Stomach (tissue), 9 donors: ENCODE measurements around the gene ABCA7. TPM values are rescaled to one million over a fixed set of nuclear protein-coding genes. Genes with fewer than 3 reads are reported as not detected.

Source experiments
- DNase-seq, 2 donors: peaks; one replicate each; pipeline versions ENCODE4 v3.0.0 to v3.0.0-alpha.2; 2013 to 2019
- H3K27ac ChIP-seq, 5 donors: fragments of 200-600 bp in 4 of 5; sonication (generic) in 4 of 5; one replicate each; pipeline ENCODE4 v1.5.1; 2013 to 2019; ENCODE audit warnings: mild to moderate bottlenecking in 1 of 5, moderate library complexity in 1 of 5
- H3K27me3 ChIP-seq, 3 donors: fragments of 200-600 bp; sonication (generic); one replicate each; pipeline ENCODE4 v1.5.1; 2017 to 2019; ENCODE audit warnings: mixed run types in 1 of 3
- H3K36me3 ChIP-seq, 4 donors: fragments of 200-600 bp; sonication (generic); 1 replicate in 3 of 4; 2 replicates in 1 of 4; pipeline ENCODE4 v1.5.1; 2016 to 2019
- H3K4me1 ChIP-seq, 4 donors: fragments of 200-600 bp; sonication (generic); one replicate each; pipeline ENCODE4 v1.5.1; 2016 to 2019
- H3K4me3 ChIP-seq, 4 donors: fragments of 200-600 bp; sonication (generic) in 3 of 4; one replicate each; pipeline ENCODE4 v1.5.1; 2016 to 2019; ENCODE audit warnings: mild to moderate bottlenecking in 1 of 4
- H3K9me3 ChIP-seq, 4 donors: fragments of 200-600 bp; sonication (generic); one replicate each; pipeline ENCODE4 v1.5.1; 2016 to 2019
- CTCF ChIP-seq, 7 experiments: fragments of 450-650 bp in 4 of 7; fragments of 200-600 bp in 3 of 7; sonication (generic) in 3 of 7; IDR thresholded peaks; one replicate each; pipeline ENCODE4 v1.5.1; 2016 to 2019; ENCODE audit warnings: antibody characterized with exemption in 7 of 7, control low read depth in 2 of 7, mild to moderate bottlenecking in 1 of 7
- EP300 ChIP-seq: sonication (generic); formaldehyde crosslinking; IDR thresholded peaks from one replicate; pipeline ENCODE4 v1.6.1; 2017; ENCODE audit warnings: antibody characterized with exemption
- POLR2A ChIP-seq, 4 donors: fragments of 450-650 bp; IDR thresholded peaks; one replicate each; pipeline ENCODE4 v1.6.1; 2016; ENCODE audit warnings: antibody characterized with exemption in 4 of 4, control low read depth in 2 of 4, mild to moderate bottlenecking in 1 of 4, moderate library complexity in 1 of 4
- POLR2AphosphoS5 ChIP-seq, 3 donors: sonication (generic); formaldehyde crosslinking; IDR thresholded peaks; one replicate each; pipeline ENCODE4 v1.6.1; 2016; ENCODE audit warnings: antibody characterized with exemption in 3 of 3
- WGBS, 5 donors: extraction: QIAGEN DNeasy Blood & Tissue Kit in 3 of 5; methylation state at CpG; one replicate each; pipeline versions ENCODE4 v1.1.5 to v1.1.7; 2013 to 2018; 5-methylcytosine and 5-hydroxymethylcytosine counted together
- intact Hi-C: fragments of 100-400 bp; cut with DNase I; formaldehyde crosslinking; loops from one replicate; pipeline ENCODE4 v1.15.1; 2023; ENCODE audit warnings: low total_unique reads
- polyA plus RNA-seq, 3 donors: library from polyadenylated mRNA; stranded (reverse); fragments of 200-250 nt; gene quantifications; one replicate each; pipeline ENCODE4 v1.2.3, GENCODE V29; 2013
- total RNA-seq, 5 donors: library from RNA; depleted of rRNA; stranded (reverse); fragments of >200 nt; gene quantifications; one replicate each; pipeline versions ENCODE4 v1.1.0 to v1.2.3, GENCODE V29; 2014 to 2016
- donor health status: healthy with polysubstance abuse.
- donor health status: Bipolar disorder and iron deficiency.
- donor health status: healthy.

ABCA7 gene
- total and polyA plus RNA-seq, 8 donors, result 5.1 to 144 (median 34.7) TPM

DNA sequence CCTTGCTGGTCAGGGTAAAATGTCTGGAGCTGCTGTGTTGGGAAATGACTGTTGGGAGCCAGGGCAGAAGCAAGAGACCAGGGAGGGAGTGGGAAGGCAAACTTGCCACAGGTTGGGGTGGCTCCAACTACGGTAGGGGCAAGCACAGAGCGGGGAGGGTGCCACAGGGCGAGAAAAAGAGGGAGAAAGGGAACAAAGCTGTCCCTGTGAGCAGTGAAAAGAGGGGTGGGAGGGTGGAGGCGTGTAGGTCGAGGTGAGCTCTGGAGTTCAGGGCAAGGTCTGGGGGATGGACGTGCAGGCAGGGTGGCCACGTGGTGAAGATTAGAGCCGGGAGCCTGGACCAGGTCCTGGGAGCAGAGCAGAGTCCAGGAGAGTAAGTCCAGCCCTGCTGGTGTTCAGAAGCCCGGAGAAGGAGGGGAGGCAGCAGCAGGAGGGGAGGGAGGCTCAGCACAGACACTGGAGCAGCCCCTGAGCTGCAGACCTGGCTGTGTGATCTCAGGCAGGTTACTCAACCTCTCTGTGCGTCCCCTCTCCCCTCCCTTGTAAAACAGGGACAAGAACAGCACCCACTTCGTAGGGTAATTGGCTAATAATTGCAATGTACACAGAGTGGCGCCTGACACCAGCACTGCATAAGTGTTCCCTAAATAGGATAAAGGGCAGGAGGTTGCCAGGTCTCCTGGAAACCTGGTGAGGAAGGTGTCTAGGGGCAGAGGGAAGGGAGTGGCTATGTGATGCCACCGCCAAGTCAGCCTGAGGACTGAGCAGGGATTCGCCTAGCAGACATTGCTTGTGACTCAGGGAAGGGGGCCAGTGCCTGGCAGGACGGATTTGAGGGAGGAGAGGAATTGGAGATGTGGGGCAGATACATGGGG lies 58.5 kb downstream of the ABCA7 start:
- H3K36me3 ChIP-seq, result peaks cover 0 to 4% (median 3%) of the 10 kb centered on the region in 4 donors
- intact Hi-C loops, result loop anchor here (10.0 kb wide), 1 partner anchor 54 kb away; the partner anchor contains the start of gene ABCA7
- DNase-seq, result peak; percentile 60 to 74
- TF ChIP-seq POLR2AphosphoS5 (IDR thresholded peaks at IDR 0.05), result peak in 1 of 3 donors; percentile 19
- TF ChIP-seq EP300, result no peak
- no peaks in the 10 kb centered on the region for H3K9me3 ChIP-seq
- no peak overlapping the region for H3K4me3 ChIP-seq
- WGBS, 5 donors, result 28 to 54% (median 40%) methylated on average over 14 to 15 of the region's 15 CpGs
- H3K4me1 ChIP-seq, result peaks cover 58 to 83% (median 68%) of the 10 kb centered on the region in 4 donors
- H3K27me3 ChIP-seq, result no peaks in the 10 kb centered on the region
- peak overlapping the region; percentile 60 to 100 (median 98) for H3K27ac ChIP-seq

GRCh38 chr19:1101337-1101698 lies 61.4 kb downstream of the ABCA7 start:
- peak; percentile 44 to 55 for DNase-seq
- Histone ChIP-seq H3K4me3 (peak overlapping the region in 1 of 4 donors; percentile 5), H3K27me3 (no peaks in the 10 kb centered on the region), H3K4me1 (peaks cover 52 to 79% (median 66%) of the 10 kb centered on the region in 4 donors), H3K27ac (peak overlapping the region; percentile 78 to 100 (median 98)), H3K9me3 (no peaks in the 10 kb centered on the region), H3K36me3 (peaks cover 3 to 7% (median 7%) of the 10 kb centered on the region in 4 donors)
- intact Hi-C loops, result no loop called here
- WGBS, 5 donors, result 18 to 38% (median 34%) methylated on average over 9 of the region's 9 CpGs
- TF ChIP-seq POLR2AphosphoS5 (IDR thresholded peaks at IDR 0.05), result no peak
- no peak for TF ChIP-seq EP300
- TF ChIP-seq CTCF (IDR thresholded peaks at IDR 0.05), result no peak
- TF ChIP-seq POLR2A (IDR thresholded peaks at IDR 0.05), result no peak

DNA sequence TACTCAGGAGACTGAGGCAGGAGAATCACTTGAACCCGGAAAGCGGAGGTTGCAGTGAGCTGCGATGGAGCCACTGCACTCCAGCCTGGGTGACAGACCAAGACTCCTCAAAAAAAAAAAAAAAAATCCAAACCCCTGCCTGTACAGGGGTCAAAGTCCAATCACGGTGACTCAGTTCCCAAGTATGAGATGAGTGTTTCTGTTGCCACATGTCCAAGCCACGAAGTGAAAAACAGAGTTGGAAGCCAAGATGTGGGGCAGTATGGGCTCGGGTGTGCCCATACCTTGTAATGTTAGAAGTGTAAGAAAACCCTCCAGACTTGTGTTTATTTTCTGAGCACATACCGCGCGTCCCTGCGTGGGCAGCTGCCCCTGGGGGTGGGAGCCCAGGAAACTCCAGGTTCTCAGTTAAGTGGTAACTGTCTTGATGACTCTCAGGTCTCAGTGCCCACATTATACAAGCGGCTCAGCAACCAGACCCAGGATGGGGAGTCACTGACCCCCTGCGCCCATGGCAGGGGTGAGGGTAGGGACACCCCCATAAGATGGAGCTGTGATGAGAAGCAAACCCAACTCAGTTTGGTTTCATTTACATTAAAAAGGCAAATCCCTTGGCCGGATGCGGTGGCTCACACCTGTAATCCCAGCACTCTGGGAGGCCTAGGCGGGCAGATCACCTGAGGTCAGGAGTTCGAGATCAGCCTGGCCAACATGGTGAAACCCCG lies 62.7 kb downstream of the ABCA7 start:
- intact Hi-C loops, result no loop called here
- H3K27ac ChIP-seq, result peak overlapping the region; percentile 78 to 100 (median 98)
- peak overlapping the region in 2 of 4 donors; percentile 25 to 83 for H3K4me3 ChIP-seq
- H3K9me3 ChIP-seq, result no peaks in the 10 kb centered on the region
- 46 to 50% (median 48%) methylated on average over 17 of the region's 17 CpGs for WGBS, 5 donors
- DNase-seq, result peak; percentile 64 to 84
- H3K36me3 ChIP-seq, result peaks cover 15 to 20% (median 20%) of the 10 kb centered on the region in 4 donors
- TF ChIP-seq CTCF (IDR thresholded peaks at IDR 0.05) (no peak), POLR2AphosphoS5 (IDR thresholded peaks at IDR 0.05) (peak; percentile 62 to 90 (median 76))
- H3K4me1 ChIP-seq, result peaks cover 52 to 89% (median 77%) of the 10 kb centered on the region in 4 donors
- H3K27me3 ChIP-seq, result no peaks in the 10 kb centered on the region

DNA sequence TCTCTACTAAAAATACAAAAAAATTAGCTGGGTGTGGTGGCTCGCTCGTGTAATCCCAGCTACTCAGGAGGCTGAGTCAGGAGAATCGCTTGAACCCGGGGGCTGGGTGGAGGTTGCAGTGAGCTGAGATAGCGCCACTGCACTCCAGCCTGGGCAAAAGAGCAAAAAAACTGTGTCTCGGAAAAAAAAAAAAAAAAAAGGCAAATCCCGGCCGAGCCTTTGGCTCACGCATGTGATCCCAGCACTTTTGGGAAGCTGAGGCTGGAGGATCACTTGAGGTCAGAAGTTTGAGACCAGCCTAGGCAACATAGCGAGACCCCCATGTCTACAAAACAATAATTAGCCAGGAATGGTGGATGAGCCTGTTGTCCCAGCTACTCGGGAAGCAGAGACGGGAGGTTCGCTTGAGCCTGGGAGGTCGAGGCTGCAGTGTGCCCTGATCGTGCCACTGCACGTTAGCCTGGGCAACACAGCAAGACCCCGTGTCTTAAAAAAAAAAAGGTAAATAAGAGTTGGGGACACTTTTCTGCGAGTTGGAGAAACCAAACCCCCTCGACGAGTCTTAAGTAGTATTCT lies 63.3 kb downstream of the ABCA7 start:
- TF ChIP-seq POLR2AphosphoS5 (IDR thresholded peaks at IDR 0.05), result no peak
- no peak for TF ChIP-seq CTCF (IDR thresholded peaks at IDR 0.05)
- TF ChIP-seq POLR2A (IDR thresholded peaks at IDR 0.05), result no peak
- TF ChIP-seq EP300, result no peak

More for the DNA sequence above, 63.3 kb downstream of the ABCA7 start:
- DNase-seq, result no peak
- intact Hi-C loops, result no loop called here
- no peaks in the 10 kb centered on the region for H3K9me3 ChIP-seq
- peak overlapping the region; percentile 24 to 87 (median 54) for H3K4me3 ChIP-seq
- peaks cover 46 to 87% (median 72%) of the 10 kb centered on the region in 4 donors for H3K4me1 ChIP-seq
- H3K27ac ChIP-seq, result peak overlapping the region; percentile 74 to 100 (median 98)
- no peaks in the 10 kb centered on the region for H3K27me3 ChIP-seq
- WGBS, 5 donors, result 30 to 38% (median 36%) methylated on average over 20 of the region's 20 CpGs
- H3K36me3 ChIP-seq, result peaks cover 17 to 26% (median 26%) of the 10 kb centered on the region in 4 donors
